ENCODE measurements around the gene SYTL3. TPM values are rescaled to one million over a fixed set of nuclear protein-coding genes. Genes with fewer than 3 reads are reported as not detected.
A peak's percentile ranks its signal among the peaks of the same experiment; 100 is the strongest.

SYTL3 gene
- total and polyA plus RNA-seq, 2 donors from 2014 or later: 3.1 to 16.0 TPM

DNA sequence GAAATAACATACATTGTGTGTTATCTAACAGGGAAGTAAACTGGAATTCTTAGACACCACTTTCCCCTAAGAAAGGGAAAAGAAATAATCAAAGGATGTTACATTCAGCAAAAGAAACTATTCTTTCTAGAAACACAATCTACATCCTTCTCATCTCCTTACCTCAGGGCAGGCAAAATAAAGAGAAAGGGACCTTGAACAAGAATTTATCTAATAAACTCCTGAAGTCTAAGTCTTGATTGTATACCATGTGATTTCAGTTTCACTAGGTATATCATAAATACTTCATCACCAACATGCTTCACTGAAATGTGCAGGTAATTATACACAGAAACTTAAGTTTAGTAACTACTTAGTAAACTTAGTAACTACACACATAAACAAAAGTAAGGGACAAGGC, 154.4 kb downstream of the SYTL3 start:
- peaks cover 0 to 2% (median 0%) of the 10 kb centered on the region in 3 donors for H3K36me3 ChIP-seq (ENCODE audit: control insufficient read depth in 2 of 3, insufficient read depth in 3 of 3, low read length in 3 of 3)
- peak overlapping the region in 1 of 3 donors; percentile 22 for H3K4me3 ChIP-seq (ENCODE audit: low read length in 3 of 3)
- H3K27me3 ChIP-seq (ENCODE audit: control insufficient read depth, insufficient read depth, low read length): no peaks in the 10 kb centered on the region
- DNase-seq (no peak), FAIRE-seq (no peak)
- H3K9me3 ChIP-seq (ENCODE audit: control insufficient read depth in 2 of 3, insufficient read depth in 1 of 3, low read length in 3 of 3): no peaks in the 10 kb centered on the region
- TF ChIP-seq, protein P1, sequence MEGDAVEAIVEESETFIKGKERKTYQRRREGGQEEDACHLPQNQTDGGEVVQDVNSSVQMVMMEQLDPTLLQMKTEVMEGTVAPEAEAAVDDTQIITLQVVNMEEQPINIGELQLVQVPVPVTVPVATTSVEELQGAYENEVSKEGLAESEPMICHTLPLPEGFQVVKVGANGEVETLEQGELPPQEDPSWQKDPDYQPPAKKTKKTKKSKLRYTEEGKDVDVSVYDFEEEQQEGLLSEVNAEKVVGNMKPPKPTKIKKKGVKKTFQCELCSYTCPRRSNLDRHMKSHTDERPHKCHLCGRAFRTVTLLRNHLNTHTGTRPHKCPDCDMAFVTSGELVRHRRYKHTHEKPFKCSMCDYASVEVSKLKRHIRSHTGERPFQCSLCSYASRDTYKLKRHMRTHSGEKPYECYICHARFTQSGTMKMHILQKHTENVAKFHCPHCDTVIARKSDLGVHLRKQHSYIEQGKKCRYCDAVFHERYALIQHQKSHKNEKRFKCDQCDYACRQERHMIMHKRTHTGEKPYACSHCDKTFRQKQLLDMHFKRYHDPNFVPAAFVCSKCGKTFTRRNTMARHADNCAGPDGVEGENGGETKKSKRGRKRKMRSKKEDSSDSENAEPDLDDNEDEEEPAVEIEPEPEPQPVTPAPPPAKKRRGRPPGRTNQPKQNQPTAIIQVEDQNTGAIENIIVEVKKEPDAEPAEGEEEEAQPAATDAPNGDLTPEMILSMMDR (IDR thresholded peaks at IDR 0.05; ENCODE audit: borderline replicate concordance, extremely low read depth, insufficient read depth): no peak
- peak overlapping the region; percentile 11 to 54 for H3K27ac ChIP-seq (ENCODE audit: low read depth in 2 of 2, low read length in 2 of 2)
- H3K4me1 ChIP-seq (ENCODE audit: control insufficient read depth in 2 of 3, insufficient read depth in 2 of 3, low read depth in 1 of 3, low read length in 3 of 3): peaks cover 14 to 61% (median 44%) of the 10 kb centered on the region in 3 donors
- intact Hi-C loops (cut with DNase I): no loop called here
- peak overlapping the region in 1 of 3 donors; percentile 9 for H3K9ac ChIP-seq (ENCODE audit: low read length in 3 of 3)

DNA sequence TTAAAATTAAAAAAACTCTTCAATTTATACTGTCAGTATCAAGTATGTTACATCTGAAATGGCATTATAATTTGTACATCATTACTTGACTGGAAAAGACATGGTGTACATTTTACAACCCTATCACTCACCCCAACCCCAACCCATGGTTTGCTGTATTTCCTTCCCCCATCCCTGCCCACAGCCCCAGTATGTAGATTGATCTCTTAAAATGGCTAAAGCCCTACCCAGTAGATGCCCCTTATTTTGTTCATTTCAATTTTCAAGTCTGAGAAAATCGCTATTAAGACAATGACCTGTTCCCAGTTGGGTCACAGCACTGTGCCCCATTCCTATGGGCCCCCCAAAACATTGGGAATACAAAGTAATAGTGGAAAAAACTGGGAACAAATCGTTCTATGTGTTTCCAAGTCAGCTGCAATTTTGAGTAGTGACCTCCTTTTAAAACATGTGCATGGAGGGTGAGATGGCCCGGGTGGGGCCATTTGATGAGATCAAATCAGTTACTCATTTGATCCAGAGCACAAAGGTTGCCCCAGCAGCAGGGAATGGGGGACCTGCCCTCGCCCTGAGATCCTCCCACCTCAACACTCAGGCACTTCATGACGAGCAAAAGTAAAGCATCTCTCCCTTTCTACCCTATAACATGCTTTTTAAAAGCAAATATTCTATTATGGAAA, 156.0 kb downstream of the SYTL3 start:
- intact Hi-C loops (cut with DNase I): no loop called here
- no peak for FAIRE-seq

DNA sequence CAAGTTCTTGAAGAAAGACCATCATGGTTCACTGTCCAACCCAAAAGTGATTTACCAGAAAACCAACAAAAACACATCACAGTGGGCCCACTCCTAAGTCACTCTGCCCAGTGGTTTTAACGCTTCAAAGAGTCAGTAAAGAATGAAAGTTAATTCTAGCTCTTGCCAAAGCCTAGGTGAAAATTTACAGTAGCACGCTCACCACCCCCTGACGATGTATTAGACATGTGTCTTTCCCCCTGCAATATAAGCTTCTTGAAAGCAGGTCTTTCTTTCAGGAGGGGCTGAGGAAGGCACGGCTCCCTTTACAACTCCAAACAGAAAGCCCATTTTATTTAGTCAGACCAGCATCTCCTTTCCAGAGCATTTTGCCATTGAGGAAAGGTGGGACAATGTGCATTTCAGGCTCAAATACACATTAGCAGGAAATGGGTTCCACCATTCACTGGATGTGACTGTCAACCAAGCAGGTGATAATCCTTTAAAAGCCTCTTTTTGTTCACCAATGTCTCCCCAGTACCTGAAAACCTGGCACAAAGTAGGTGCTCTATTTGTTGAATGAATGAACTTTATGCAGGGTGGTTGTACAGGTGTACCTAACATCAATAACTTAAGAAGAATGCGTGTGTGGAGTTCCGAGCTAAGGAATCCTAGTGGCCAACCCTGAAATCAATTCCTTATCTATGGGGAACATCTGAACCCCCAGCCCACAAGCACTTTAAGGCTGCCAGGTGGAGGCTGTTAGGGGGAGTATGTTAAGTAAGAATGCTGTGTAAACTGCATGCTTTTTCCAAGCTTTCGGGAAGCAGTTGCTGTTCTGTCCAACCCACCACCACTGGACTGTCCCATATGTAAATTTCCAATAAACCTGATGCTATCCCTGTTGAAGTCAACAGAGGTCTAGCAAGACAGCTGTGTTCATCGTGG, 157.9 kb downstream of the SYTL3 start:
- intact Hi-C loops (cut with DNase I): no loop called here
- TF ChIP-seq, protein P1 (IDR thresholded peaks at IDR 0.05; ENCODE audit: borderline replicate concordance, extremely low read depth, insufficient read depth): no peak
- DNase-seq: no peak
- peaks cover 5 to 44% (median 40%) of the 10 kb centered on the region in 3 donors for H3K4me1 ChIP-seq (ENCODE audit: control insufficient read depth in 2 of 3, insufficient read depth in 2 of 3, low read depth in 1 of 3, low read length in 3 of 3)
- peaks cover 0 to 5% (median 0%) of the 10 kb centered on the region in 3 donors for H3K36me3 ChIP-seq (ENCODE audit: control insufficient read depth in 2 of 3, insufficient read depth in 3 of 3, low read length in 3 of 3)
- no peak overlapping the region for H3K9ac ChIP-seq (ENCODE audit: low read length in 3 of 3)
- H3K4me3 ChIP-seq (ENCODE audit: low read length in 3 of 3): no peak overlapping the region
- H3K27me3 ChIP-seq (ENCODE audit: control insufficient read depth, insufficient read depth, low read length): no peaks in the 10 kb centered on the region
- no peak for FAIRE-seq
- H3K9me3 ChIP-seq (ENCODE audit: control insufficient read depth in 2 of 3, insufficient read depth in 1 of 3, low read length in 3 of 3): no peaks in the 10 kb centered on the region
- peak overlapping the region in 1 of 2 donors; percentile 26 for H3K27ac ChIP-seq (ENCODE audit: low read depth in 2 of 2, low read length in 2 of 2)

More for the DNA sequence above, 156.0 kb downstream of the SYTL3 start:
- H3K9me3 ChIP-seq (ENCODE audit: control insufficient read depth in 2 of 3, insufficient read depth in 1 of 3, low read length in 3 of 3): no peaks in the 10 kb centered on the region
- no peak overlapping the region for H3K4me3 ChIP-seq (ENCODE audit: low read length in 3 of 3)
- TF ChIP-seq, protein P1 (IDR thresholded peaks at IDR 0.05; ENCODE audit: borderline replicate concordance, extremely low read depth, insufficient read depth): no peak
- H3K9ac ChIP-seq (ENCODE audit: low read length in 3 of 3): no peak overlapping the region
- H3K27me3 ChIP-seq (ENCODE audit: control insufficient read depth, insufficient read depth, low read length): no peaks in the 10 kb centered on the region
- H3K27ac ChIP-seq (ENCODE audit: low read depth in 2 of 2, low read length in 2 of 2): no peak overlapping the region
- peaks cover 6 to 58% (median 45%) of the 10 kb centered on the region in 3 donors for H3K4me1 ChIP-seq (ENCODE audit: control insufficient read depth in 2 of 3, insufficient read depth in 2 of 3, low read depth in 1 of 3, low read length in 3 of 3)
- H3K36me3 ChIP-seq (ENCODE audit: control insufficient read depth in 2 of 3, insufficient read depth in 3 of 3, low read length in 3 of 3): peaks cover 0 to 2% (median 0%) of the 10 kb centered on the region in 3 donors
- DNase-seq: no peak
